ENCODE data around the gene PDE10A.

PDE10A gene

DNA sequence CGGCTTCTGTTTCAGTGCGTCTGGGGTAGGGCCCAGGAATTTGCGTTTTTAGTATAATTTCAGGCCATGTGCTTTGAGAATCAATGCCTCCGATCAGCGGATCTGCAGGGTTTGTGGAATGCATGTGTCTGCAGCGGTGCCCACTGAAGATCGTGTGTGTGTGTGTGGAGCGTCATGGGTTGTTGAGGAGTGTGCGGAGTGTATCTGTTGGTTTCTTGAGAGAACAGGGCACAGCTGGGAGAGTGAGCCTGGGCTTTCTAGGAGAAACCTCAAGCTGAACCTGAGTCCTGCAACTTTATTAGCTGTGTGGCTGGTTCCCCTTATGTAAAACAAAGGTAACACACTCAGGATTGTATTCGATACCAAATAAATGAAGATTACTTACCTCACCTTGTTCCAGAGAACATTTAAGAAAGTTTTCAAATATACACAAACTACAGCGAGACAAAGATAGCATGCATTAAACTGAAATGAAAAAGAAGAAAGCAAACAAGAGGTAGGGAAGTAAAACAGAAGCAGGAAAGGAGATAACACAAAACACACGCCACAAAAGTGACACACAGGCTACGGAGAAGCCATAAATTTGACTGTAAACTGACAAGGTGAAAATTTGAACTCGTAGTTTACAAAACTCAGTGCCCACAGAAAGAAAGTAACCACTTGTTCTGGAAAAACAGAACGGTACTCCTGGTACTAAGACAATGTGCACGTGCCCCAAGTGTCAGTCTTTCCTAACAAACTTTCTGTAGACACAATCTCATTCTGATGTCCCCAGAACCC is 28.8 kb downstream of the PDE10A start:
- no peak overlapping the region for H3K4me2 ChIP-seq (ENCODE audit: low read length)
- H4K20me1 ChIP-seq (ENCODE audit: insufficient read depth, low read length) = no peaks in the 10 kb centered on the region
- H3K4me3 ChIP-seq (ENCODE audit: low read depth, low read length, poor library complexity, severe bottlenecking) = no peak overlapping the region
- H3K27me3 ChIP-seq (ENCODE audit: insufficient read depth, low read length) = no peaks in the 10 kb centered on the region
- H3K79me2 ChIP-seq (ENCODE audit: insufficient read depth, low read length) = no peaks in the 10 kb centered on the region
- no peaks in the 10 kb centered on the region for H3K36me3 ChIP-seq (ENCODE audit: insufficient read depth, low read length)
- no peaks in the 10 kb centered on the region for H3K4me1 ChIP-seq (ENCODE audit: insufficient read depth, low read length, severe bottlenecking)
- H3F3A ChIP-seq (ENCODE audit: insufficient read depth, low read length) = no peaks in the 10 kb centered on the region
- H2AFZ ChIP-seq (ENCODE audit: low read length) = no peak overlapping the region
- TF ChIP-seq, protein P1, sequence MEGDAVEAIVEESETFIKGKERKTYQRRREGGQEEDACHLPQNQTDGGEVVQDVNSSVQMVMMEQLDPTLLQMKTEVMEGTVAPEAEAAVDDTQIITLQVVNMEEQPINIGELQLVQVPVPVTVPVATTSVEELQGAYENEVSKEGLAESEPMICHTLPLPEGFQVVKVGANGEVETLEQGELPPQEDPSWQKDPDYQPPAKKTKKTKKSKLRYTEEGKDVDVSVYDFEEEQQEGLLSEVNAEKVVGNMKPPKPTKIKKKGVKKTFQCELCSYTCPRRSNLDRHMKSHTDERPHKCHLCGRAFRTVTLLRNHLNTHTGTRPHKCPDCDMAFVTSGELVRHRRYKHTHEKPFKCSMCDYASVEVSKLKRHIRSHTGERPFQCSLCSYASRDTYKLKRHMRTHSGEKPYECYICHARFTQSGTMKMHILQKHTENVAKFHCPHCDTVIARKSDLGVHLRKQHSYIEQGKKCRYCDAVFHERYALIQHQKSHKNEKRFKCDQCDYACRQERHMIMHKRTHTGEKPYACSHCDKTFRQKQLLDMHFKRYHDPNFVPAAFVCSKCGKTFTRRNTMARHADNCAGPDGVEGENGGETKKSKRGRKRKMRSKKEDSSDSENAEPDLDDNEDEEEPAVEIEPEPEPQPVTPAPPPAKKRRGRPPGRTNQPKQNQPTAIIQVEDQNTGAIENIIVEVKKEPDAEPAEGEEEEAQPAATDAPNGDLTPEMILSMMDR (IDR thresholded peaks at IDR 0.05; ENCODE audit: low read length) = no peak
- TF ChIP-seq EZH2 (IDR thresholded peaks at IDR 0.05; ENCODE audit: borderline replicate concordance, low read length) = no peak
- no peak overlapping the region for H3K27ac ChIP-seq (ENCODE audit: low read depth, low read length, poor library complexity, severe bottlenecking)
- no peak overlapping the region for H3K9ac ChIP-seq (ENCODE audit: low read length)
- H3K9me2 ChIP-seq (ENCODE audit: low read depth, low read length) = no peaks in the 10 kb centered on the region
- H3K9me3 ChIP-seq (ENCODE audit: low read length) = no peaks in the 10 kb centered on the region

DNA sequence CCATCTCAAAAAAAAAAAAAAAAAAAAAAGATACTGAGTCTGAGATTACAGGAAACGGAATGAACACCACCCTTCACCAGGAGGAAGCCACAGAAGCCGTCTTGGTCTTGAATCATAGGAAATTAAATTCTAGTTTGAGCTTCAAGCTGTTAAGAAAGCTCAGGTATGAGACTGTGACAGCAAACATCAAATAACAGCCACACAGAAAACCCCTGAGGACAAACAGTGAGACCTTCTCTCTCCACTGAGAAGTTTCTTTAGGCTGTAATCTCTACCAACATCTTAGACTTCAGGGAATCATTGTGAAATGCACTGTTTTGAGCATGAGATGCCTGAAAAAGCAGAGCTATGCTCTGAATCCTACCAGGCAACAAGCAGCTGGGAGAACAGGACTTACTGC is 30.8 kb downstream of the PDE10A start:
- no peaks in the 10 kb centered on the region for H3K9me3 ChIP-seq (ENCODE audit: low read length)
- H3F3A ChIP-seq (ENCODE audit: insufficient read depth, low read length) = no peaks in the 10 kb centered on the region
- H3K9me2 ChIP-seq (ENCODE audit: low read depth, low read length) = no peaks in the 10 kb centered on the region
- no peaks in the 10 kb centered on the region for H3K27me3 ChIP-seq (ENCODE audit: insufficient read depth, low read length)
- TF ChIP-seq EZH2 (IDR thresholded peaks at IDR 0.05; ENCODE audit: borderline replicate concordance, low read length) = no peak
- TF ChIP-seq, protein P1 (IDR thresholded peaks at IDR 0.05; ENCODE audit: low read length) = no peak
- no peaks in the 10 kb centered on the region for H3K4me1 ChIP-seq (ENCODE audit: insufficient read depth, low read length, severe bottlenecking)
- H4K20me1 ChIP-seq (ENCODE audit: insufficient read depth, low read length) = no peaks in the 10 kb centered on the region
- H3K36me3 ChIP-seq (ENCODE audit: insufficient read depth, low read length) = no peaks in the 10 kb centered on the region
- no peaks in the 10 kb centered on the region for H3K79me2 ChIP-seq (ENCODE audit: insufficient read depth, low read length)
- no peak overlapping the region for H3K9ac ChIP-seq (ENCODE audit: low read length)
- no peak overlapping the region for H2AFZ ChIP-seq (ENCODE audit: low read length)
- H3K4me3 ChIP-seq (ENCODE audit: low read depth, low read length, poor library complexity, severe bottlenecking) = no peak overlapping the region
- no peak overlapping the region for H3K27ac ChIP-seq (ENCODE audit: low read depth, low read length, poor library complexity, severe bottlenecking)
- H3K4me2 ChIP-seq (ENCODE audit: low read length) = no peak overlapping the region

DNA sequence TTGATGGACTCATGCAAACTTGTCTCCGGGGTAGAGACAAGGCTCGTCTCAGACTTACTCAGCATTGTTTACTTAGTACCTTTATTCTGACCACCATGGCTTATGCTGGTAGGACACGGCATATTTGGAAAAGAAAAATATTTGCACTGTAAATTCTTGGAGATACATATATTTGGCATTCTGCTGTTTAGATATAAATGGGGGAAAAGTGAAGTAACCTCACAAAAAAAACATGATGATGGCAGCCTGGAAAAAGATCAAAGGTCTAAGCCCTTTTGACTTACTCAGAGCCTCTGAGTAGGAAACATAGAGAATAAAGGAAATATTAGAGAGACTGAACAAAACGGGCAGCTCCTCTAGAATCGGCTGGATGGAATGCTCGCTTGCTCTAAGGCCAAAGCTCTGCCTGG is 32.5 kb downstream of the PDE10A start:
- Histone ChIP-seq H3K4me1 (ENCODE audit: insufficient read depth, low read length, severe bottlenecking) (no peaks in the 10 kb centered on the region), H3F3A (ENCODE audit: insufficient read depth, low read length) (no peaks in the 10 kb centered on the region), H3K4me2 (ENCODE audit: low read length) (no peak overlapping the region), H3K9ac (ENCODE audit: low read length) (no peak overlapping the region), H3K27me3 (ENCODE audit: insufficient read depth, low read length) (no peaks in the 10 kb centered on the region), H3K4me3 (ENCODE audit: low read depth, low read length, poor library complexity, severe bottlenecking) (no peak overlapping the region), H3K27ac (ENCODE audit: low read depth, low read length, poor library complexity, severe bottlenecking) (no peak overlapping the region), H3K9me3 (ENCODE audit: low read length) (no peaks in the 10 kb centered on the region), H3K79me2 (ENCODE audit: insufficient read depth, low read length) (no peaks in the 10 kb centered on the region), H3K36me3 (ENCODE audit: insufficient read depth, low read length) (no peaks in the 10 kb centered on the region), H4K20me1 (ENCODE audit: insufficient read depth, low read length) (no peaks in the 10 kb centered on the region), H2AFZ (ENCODE audit: low read length) (no peak overlapping the region), H3K9me2 (ENCODE audit: low read depth, low read length) (no peaks in the 10 kb centered on the region)
- TF ChIP-seq, protein P1 (IDR thresholded peaks at IDR 0.05; ENCODE audit: low read length) = no peak
- TF ChIP-seq EZH2 (IDR thresholded peaks at IDR 0.05; ENCODE audit: borderline replicate concordance, low read length) = no peak

Measured in OCI-LY1 (cell line).